GM19328 (cell line): ENCODE data around the gene PLXNC1.
"Not testable (repeated sequence)": the region's sequence is repeated elsewhere in the genome, so short reads cannot be mapped to it uniquely, and the experiment has no call there.

Experiments
- ATAC-seq: cut with Tn5 transposase; IDR thresholded peaks from one replicate; pipeline ENCODE4 v1.9.1; 2021; ENCODE audit warnings: mild to moderate bottlenecking, moderate library complexity; ENCODE audit not compliant: unreplicated experiment

The PLXNC1 gene

DNA sequence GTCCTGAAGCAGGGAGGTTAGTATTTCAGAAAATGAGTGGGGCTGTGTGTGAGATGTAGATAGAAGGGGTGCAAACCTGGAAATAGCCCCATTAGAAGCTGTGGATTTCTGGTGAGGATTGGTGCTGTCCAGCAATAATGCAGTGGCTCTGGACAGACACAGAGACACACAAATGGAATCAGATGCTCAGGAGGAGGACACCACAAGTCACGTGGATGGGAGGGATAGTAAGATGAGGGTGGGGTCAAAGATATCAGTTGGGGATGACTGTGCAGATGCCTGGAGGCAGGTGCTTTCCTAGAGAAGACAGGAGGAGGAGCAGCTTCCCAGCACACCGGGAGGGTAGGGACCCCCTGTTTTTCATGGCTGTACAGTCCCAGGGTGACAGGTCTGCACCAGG lies 136.5 kb downstream of the PLXNC1 start:
- ATAC-seq: no peak

- no peak for ATAC-seq
Measured at GRCh38 chr12:94285943-94286582, 137.7 kb downstream of the PLXNC1 start.

GRCh38 chr12:94286583-94287244 lies 138.3 kb downstream of the PLXNC1 start:
- no peak for ATAC-seq

DNA sequence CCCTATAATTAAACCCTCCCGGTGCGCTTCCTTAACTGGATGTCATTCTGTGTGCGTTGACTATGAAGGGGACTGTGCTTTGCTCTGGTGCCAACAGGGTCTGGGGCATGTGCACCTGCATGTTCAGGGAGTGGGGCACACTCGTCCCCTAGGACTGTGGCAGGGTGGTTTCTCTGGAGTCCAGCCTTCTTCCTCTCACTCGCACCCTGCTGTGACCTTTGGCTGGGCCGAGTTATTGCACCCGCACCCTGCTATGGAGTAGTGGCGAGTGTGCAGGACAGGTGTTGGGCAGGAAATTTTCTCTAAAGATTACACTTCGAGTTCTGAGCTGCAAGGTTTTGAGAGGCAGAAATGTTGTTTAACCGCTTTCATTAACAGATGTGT lies 138.9 kb downstream of the PLXNC1 start:
- ATAC-seq: no peak

DNA sequence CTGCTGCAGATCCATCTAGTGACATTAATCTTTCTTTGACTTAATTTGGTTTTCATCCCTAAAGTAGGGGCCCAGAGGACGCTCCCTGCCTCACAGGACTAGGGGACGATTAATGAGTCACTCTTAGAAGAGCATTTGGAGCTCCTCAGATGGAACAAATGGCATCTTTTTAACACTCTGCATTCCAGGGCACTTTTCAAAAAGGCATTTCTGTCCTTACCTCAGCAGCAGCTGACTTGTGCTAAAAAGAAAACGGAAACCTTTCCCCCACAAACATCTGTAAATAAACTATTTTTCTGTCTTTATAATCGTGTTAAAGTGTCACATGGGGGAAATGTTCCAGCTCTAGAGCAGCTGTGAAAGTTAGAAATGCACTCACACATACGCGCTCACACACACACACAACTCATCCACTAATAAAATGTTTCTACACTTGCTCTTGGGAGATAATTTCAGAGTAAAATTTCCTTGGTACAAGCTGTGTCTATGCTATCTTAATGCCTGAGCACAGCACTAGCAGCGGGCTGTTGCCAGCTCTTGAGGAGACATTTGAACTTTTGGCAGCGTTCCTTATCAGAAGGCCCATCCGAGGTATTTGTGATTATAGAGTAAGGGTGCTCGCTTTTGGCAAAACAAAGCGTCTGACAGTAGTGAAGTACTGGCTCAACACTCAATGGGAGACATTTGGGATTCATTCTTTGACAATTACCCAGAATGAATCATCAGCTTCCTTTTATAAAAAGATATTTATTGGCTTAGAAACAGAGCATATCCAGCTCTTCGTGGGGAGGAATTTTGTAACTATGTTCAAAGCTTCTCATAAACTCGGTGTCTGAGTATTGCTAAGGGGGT lies 141.3 kb downstream of the PLXNC1 start:
- no peak for ATAC-seq

DNA sequence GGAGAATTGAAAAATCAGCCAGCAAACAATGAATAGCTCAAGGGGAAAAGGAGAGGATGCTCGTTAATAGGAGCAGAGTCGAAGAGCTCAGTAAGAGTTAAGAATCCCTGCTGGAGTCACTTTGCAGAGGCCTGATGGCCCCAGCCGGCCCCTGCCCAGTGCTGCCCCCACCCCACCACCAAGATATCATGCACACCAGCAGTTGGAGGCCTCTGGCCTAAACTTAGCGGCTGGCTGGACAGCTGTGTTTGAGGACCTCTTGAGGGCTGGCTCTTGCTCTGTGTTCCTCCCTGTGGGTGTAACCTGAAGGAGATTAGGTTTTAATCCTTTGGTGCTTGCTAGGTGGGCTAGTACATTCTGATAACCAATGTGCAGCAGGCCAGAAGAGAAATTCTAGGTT lies 142.0 kb downstream of the PLXNC1 start:
- no peak for ATAC-seq

GRCh38 chr12:94297096-94297699 lies 148.8 kb downstream of the PLXNC1 start:
- ATAC-seq: no peak

DNA sequence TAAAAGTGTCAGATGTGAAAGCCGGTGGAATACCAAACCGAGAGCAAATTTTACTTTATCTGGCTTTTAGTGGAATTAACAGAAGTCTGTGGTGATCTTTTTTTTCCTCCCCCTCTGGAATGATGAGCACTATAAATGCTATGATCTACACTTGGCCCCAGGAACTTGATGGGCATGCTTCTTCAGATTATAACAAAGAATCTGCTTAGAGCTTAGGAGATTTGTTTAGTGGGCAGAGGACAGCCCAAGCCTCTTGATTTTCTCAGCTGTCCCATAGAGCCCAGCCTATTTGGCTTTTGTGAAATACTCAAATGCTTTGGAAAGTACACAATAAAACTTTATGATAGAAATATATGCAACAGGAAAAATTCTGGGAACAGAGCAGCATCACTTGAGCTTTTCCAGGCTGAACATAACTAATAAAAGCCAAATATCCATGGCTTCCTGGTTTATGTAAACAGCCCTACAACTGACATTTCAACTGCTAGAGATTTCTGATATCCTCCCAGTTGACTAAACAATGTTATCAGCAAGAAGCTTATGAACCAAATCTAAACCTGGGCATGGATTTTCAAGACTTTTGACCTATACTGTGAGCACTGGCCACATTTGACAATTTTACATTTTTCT lies 149.6 kb downstream of the PLXNC1 start:
- no peak for ATAC-seq

DNA sequence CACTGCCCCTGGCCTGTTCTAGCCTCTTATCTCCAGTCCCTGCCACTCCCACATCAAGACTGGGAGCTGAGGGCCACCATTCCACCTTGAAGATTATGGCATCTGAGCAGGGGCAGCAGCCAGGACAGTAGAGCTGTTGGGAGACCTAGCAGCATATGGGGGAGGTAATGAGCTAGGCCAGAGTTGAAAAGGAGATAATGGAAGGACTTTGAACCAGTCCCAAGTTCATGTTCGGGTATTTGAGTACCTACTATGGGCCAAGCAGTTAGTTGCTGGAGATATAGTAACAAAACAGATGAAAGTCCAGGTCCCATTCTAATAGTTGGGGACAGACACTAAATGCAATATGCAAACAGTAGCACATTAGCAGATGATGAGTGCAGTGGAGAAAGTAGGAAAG lies 151.5 kb downstream of the PLXNC1 start:
- ATAC-seq: no peak

- no peak for ATAC-seq
Measured at GRCh38 chr12:94304012-94304411, 155.6 kb downstream of the PLXNC1 start.

DNA sequence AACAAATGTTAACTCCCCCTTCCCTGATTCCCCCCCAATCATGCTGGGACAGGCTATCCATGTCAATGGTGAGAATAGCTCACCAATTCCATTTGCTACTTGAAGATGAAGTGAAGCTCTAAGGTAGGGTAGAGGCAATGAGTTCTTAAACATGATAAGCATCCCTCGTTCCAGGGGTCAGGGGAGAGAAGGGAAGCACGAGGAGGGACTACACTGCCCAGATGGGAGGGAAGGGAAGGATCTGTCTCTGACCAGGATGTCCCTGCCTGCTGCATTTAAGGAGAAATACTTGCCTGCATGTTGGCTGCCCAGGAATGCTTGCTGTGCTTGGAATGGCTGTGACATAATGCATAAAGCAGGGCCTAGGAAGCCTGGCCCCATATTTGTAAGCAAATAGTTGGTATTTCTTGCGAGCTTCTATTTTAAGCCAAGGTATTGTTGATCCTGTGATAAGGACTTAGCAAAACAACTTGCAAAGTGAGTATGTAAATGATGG lies 156.2 kb downstream of the PLXNC1 start:
- ATAC-seq: no peak

DNA sequence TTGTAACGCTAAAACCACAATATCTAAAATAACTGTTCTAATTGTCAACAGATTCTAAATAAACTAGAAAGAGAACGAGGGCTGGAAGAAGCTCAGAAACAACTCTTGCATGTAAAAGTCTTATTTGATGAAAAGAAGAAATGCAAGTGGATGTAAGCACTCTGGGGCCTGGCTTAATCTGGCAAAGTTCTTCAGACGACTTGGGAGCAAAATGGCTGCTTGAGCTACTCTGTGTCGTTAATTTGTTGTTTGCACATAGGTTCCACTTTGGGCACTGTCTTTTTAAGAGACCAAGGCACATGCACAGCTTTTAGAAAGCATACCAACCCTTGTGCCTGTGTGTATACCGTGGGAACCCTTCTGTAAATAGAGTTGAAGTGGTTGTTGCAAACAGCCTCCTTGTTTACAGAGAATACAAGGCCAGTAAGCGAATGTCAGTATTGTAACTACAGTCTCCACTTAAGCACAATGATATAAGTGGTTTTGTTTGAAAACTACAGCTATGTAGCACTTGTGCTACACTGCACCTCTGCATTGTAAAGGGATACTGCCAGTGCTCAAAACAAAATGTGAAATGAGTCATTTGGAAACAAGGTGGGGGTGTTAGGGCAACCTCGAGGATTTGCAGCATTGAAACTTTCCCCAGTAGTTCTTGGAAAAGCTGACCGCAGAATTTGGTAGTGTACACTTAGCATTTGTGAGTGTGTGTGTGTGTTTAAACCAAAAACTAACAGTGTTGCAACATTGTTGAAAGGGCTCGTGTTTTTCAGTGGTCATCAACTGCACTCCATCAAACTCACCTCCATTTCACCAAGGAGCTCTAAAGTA lies 157.0 kb downstream of the PLXNC1 start:
- no peak for ATAC-seq

- no peak for ATAC-seq
Measured at GRCh38 chr12:94308612-94309011, 160.2 kb downstream of the PLXNC1 start.

DNA sequence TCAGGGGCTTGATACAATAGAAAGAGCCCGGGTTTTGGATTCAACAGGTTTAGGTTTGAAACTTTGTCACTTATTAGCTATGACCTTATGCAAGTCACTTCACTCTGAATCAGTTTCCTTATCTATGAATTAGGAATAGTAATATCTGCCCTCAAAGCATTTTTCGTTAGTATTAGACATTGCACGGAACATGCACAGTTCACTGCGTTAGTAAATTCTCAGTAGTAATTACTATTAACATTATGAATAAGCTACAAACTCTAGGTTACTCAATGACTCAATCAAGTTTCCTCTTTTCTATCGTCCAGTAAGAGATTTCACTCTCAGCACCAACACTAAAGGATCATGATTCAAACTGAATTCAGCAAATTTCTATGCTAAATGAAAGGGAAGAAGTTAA lies 161.0 kb downstream of the PLXNC1 start:
- ATAC-seq: peak; percentile 52

- ATAC-seq: no peak
Measured at GRCh38 chr12:94312378-94312777, 164.0 kb downstream of the PLXNC1 start.

DNA sequence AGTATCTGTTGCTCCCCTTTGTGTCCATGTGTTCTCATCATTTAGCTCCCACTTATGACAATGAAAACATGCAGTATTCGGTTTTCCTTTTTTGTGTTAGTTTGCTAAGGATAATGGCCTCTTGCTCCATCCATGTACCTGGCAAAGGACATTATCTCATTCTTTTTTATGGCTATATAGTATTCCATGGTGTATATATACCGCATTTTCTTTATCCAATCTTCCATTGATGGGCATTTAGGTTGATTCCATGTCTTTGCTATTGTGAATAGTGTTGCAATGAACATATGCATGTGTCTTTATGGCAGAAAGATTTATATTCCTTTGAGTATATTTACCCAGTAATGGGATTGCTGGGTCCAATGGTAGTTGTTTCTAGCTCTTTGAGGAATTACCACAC lies 168.2 kb downstream of the PLXNC1 start:
- ATAC-seq: not testable (repeated sequence)

DNA sequence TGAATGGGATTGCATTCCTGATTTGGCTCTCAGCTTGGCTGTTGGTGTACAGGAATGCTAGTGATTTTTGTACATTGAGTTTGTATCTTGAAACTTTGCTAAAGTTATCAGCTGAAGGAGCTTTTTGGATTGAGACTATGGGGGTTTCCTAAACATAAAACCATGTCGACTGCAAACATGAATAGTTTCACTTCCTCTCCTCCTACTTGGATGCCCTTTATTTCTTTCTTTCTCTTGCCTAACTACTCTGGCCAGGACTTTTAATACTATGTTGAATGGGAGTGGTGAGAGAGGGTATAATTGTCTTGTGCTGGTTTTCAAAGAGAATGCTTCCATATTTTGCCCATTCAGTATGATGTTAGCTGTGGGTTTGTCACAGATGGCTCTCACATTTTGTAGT lies 169.8 kb downstream of the PLXNC1 start:
- ATAC-seq: no peak

DNA sequence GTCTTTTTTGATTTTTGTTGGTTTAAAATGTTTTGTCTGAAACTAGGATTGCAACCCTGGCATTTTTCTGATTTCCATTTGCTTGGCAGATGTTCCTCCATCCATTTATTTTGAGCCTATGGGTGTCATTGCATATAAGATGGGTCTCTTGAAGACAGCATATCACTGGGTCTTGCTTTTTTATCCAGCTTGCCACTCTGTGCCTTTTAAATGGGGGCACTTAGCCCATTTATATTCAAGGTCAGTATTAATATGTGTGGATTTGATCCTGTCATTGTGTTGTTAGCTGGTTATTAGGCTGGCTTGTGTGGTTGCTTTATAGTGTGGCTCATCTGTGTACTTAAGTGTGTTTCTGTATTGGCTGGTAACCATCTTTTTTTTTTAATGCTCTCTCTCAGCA lies 171.7 kb downstream of the PLXNC1 start:
- ATAC-seq: no peak

DNA sequence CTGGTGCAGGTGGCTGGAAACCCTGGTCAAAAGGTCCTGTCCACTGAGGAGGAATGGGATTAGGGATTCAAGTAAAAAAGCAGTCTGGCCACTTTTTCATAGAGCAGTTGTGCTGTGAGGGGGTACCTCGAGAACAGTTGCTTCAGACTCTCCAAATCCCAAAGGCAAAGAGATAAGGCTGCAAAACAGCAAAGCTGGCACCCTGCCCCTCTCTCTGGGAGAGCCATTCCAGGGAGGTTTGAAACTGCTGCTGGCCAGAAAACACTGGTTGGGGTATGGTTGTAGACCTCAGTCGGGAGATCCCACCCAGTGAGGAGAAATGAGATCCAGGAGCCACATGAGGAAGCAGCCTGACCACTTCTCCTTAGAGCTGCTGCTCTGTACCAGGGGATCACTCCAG lies 174.0 kb downstream of the PLXNC1 start:
- no peak for ATAC-seq

- no peak for ATAC-seq
Measured at GRCh38 chr12:94326234-94326633, 177.9 kb downstream of the PLXNC1 start.
